Thymus (tissue), 11 donors: ENCODE measurements around the gene TSPAN4. TPM values are rescaled to one million over a fixed set of nuclear protein-coding genes. Genes with fewer than 3 reads are reported as not detected.

Experiments used
- DNase-seq, 9 donors: peaks; one replicate each; pipeline ENCODE4 v3.0.0-alpha.2; 2013; ENCODE audit warnings: low spot score in 9 of 9, low read depth in 6 of 9, missing footprints in 1 of 9
- H3K27ac ChIP-seq, 2 donors: one replicate each; pipeline ENCODE4 v1.5.1; 2013; ENCODE audit warnings: control low read depth in 1 of 2, low read depth in 1 of 2, low read length in 1 of 2, mild to moderate bottlenecking in 1 of 2, moderate library complexity in 1 of 2
- H3K27me3 ChIP-seq, 2 donors: one replicate each; pipeline ENCODE4 v1.5.1; 2013; ENCODE audit warnings: low read length in 1 of 2; ENCODE audit not compliant: control insufficient read depth in 2 of 2, insufficient read depth in 1 of 2
- H3K36me3 ChIP-seq, 2 donors: one replicate each; pipeline ENCODE4 v1.5.1; 2013; ENCODE audit warnings: low read length in 1 of 2, mild to moderate bottlenecking in 1 of 2, moderate library complexity in 1 of 2; ENCODE audit not compliant: control insufficient read depth in 2 of 2, insufficient read depth in 2 of 2
- H3K4me1 ChIP-seq, 2 donors: one replicate each; pipeline ENCODE4 v1.5.1; 2013; ENCODE audit warnings: low read length in 2 of 2; ENCODE audit not compliant: control insufficient read depth in 2 of 2, insufficient read depth in 2 of 2
- H3K4me3 ChIP-seq, 2 donors: one replicate each; pipeline ENCODE4 v1.5.1; 2013; ENCODE audit warnings: low read length in 2 of 2, control low read depth in 1 of 2, mild to moderate bottlenecking in 1 of 2
- H3K9me3 ChIP-seq, 2 donors: one replicate each; pipeline ENCODE4 v1.5.1; 2013; ENCODE audit warnings: low read length in 1 of 2, mild to moderate bottlenecking in 1 of 2; ENCODE audit not compliant: control insufficient read depth in 2 of 2, insufficient read depth in 1 of 2
- WGBS: extraction: QIAGEN DNeasy Blood & Tissue Kit; methylation state at CpG from one replicate; pipeline ENCODE4 v1.1.7; 2013; 5-methylcytosine and 5-hydroxymethylcytosine counted together
- polyA plus RNA-seq: library from polyadenylated mRNA; stranded (reverse); fragments of 200-250 nt; gene quantifications from one replicate; pipeline ENCODE4 v1.2.3, GENCODE V29; 2013
- total RNA-seq: library from RNA; stranded (reverse); fragments of 120-200 nt; gene quantifications from one replicate; pipeline ENCODE4 v1.2.4, GENCODE V29; 2013
- donor health status: healthy.

The TSPAN4 gene
- total and polyA plus RNA-seq, 2 donors: 22.2 to 56.7 TPM

GRCh38 chr11:844693-845644 is 2.3 kb downstream of the TSPAN4 start:
- Histone ChIP-seq H3K36me3 (peaks cover 3 to 4% of the 10 kb centered on the region in 2 donors), H3K9me3 (no peaks in the 10 kb centered on the region), H3K4me3 (no peak overlapping the region), H3K4me1 (peaks cover 23 to 60% of the 10 kb centered on the region in 2 donors), H3K27ac (peak overlapping the region in 1 of 2 donors; percentile 72), H3K27me3 (peaks cover 17 to 62% of the 10 kb centered on the region in 2 donors)
- 54% methylated on average over 31 of the region's 31 CpGs for WGBS
- DNase-seq: peak in 1 of 9 donors; percentile 58

GRCh38 chr11:845872-846495 is 3.3 kb downstream of the TSPAN4 start:
- WGBS: 65% methylated on average over 8 of the region's 8 CpGs
- no peaks in the 10 kb centered on the region for H3K9me3 ChIP-seq
- peaks cover 24 to 55% of the 10 kb centered on the region in 2 donors for H3K4me1 ChIP-seq
- no peak overlapping the region for H3K27ac ChIP-seq
- no peak for DNase-seq
- no peak overlapping the region for H3K4me3 ChIP-seq
- H3K36me3 ChIP-seq: no peaks in the 10 kb centered on the region
- peaks cover 23 to 72% of the 10 kb centered on the region in 2 donors for H3K27me3 ChIP-seq

- WGBS: 89% methylated on average over 11 of the region's 11 CpGs
- Histone ChIP-seq H3K9me3 (no peaks in the 10 kb centered on the region), H3K4me3 (no peak overlapping the region), H3K27ac (no peak overlapping the region), H3K27me3 (peaks cover 23 to 78% of the 10 kb centered on the region in 2 donors), H3K4me1 (peaks cover 17 to 48% of the 10 kb centered on the region in 2 donors), H3K36me3 (no peaks in the 10 kb centered on the region)
- no peak for DNase-seq
Observed at GRCh38 chr11:846496-847098, 3.9 kb downstream of the TSPAN4 start.

- Histone ChIP-seq H3K27ac (no peak overlapping the region), H3K27me3 (peaks cover 23 to 79% of the 10 kb centered on the region in 2 donors), H3K9me3 (no peaks in the 10 kb centered on the region), H3K4me3 (no peak overlapping the region), H3K4me1 (peaks cover 17 to 45% of the 10 kb centered on the region in 2 donors), H3K36me3 (no peaks in the 10 kb centered on the region)
- no peak for DNase-seq
- WGBS: 75% methylated on average over 18 of the region's 18 CpGs
Observed at GRCh38 chr11:847876-848275, 5.2 kb downstream of the TSPAN4 start.

GRCh38 chr11:848380-848931 is 5.8 kb downstream of the TSPAN4 start:
- no peaks in the 10 kb centered on the region for H3K9me3 ChIP-seq
- no peaks in the 10 kb centered on the region for H3K36me3 ChIP-seq
- H3K27ac ChIP-seq: peak overlapping the region in 1 of 2 donors; percentile 37
- 28% methylated on average over 14 of the region's 14 CpGs for WGBS
- no peak overlapping the region for H3K4me3 ChIP-seq
- peaks cover 14 to 41% of the 10 kb centered on the region in 2 donors for H3K4me1 ChIP-seq
- H3K27me3 ChIP-seq: peaks cover 17 to 73% of the 10 kb centered on the region in 2 donors
- DNase-seq: peak in 2 of 9 donors; percentile 57 to 67

GRCh38 chr11:849104-849824 is 6.6 kb downstream of the TSPAN4 start:
- Histone ChIP-seq H3K9me3 (no peaks in the 10 kb centered on the region), H3K36me3 (no peaks in the 10 kb centered on the region), H3K27me3 (peaks cover 12 to 65% of the 10 kb centered on the region in 2 donors), H3K27ac (peak overlapping the region in 1 of 2 donors; percentile 37), H3K4me3 (peak overlapping the region; percentile 44 to 59), H3K4me1 (peaks cover 14 to 33% of the 10 kb centered on the region in 2 donors)
- peak in 4 of 9 donors; percentile 57 to 73 (median 64) for DNase-seq
- WGBS: 3% methylated on average over 71 of the region's 71 CpGs

- Histone ChIP-seq H3K9me3 (no peaks in the 10 kb centered on the region), H3K36me3 (no peaks in the 10 kb centered on the region), H3K4me1 (peaks cover 14 to 25% of the 10 kb centered on the region in 2 donors), H3K4me3 (peak overlapping the region in 1 of 2 donors; percentile 59), H3K27ac (no peak overlapping the region), H3K27me3 (peaks cover 9 to 56% of the 10 kb centered on the region in 2 donors)
- no peak for DNase-seq
- 42% methylated on average over 97 of the region's 97 CpGs for WGBS
Observed at GRCh38 chr11:849951-850774, 7.5 kb downstream of the TSPAN4 start.
